Measurements from ENCODE around the gene NISCH.

- no peak for TF ChIP-seq CTCF (IDR thresholded peaks at IDR 0.05; ENCODE audit: control extremely low read depth in 1 of 3, insufficient read depth in 1 of 3, low read depth in 1 of 3, low read length in 3 of 3)
- TF ChIP-seq MAFK (IDR thresholded peaks at IDR 0.05; ENCODE audit: low read depth, low read length): no peak
- no peak for TF ChIP-seq CEBPB (IDR thresholded peaks at IDR 0.05; ENCODE audit: low read depth, low read length)
- TF ChIP-seq TCF12 (IDR thresholded peaks at IDR 0.05; ENCODE audit: low read depth, low read length): no peak
- TF ChIP-seq CBX5 (IDR thresholded peaks at IDR 0.05; ENCODE audit: low read depth, low read length): no peak
- TF ChIP-seq POLR2A (IDR thresholded peaks at IDR 0.05; ENCODE audit: control extremely low read depth in 1 of 2, low read depth in 2 of 2, low read length in 2 of 2): no peak
- TF ChIP-seq POLR2AphosphoS5 (IDR thresholded peaks at IDR 0.05; ENCODE audit: low read depth, low read length): peak; percentile 67; the same call in 1 of the 2 replicates
- no peak for TF ChIP-seq GABPA (IDR thresholded peaks at IDR 0.05; ENCODE audit: borderline replicate concordance, insufficient read depth, low read length)
These were observed 27.7 kb downstream of the NISCH start for GRCh38 chr3:52483081-52483480.

All from H1 (cell line).